ENCODE data around the gene TNC.

The TNC gene

DNA sequence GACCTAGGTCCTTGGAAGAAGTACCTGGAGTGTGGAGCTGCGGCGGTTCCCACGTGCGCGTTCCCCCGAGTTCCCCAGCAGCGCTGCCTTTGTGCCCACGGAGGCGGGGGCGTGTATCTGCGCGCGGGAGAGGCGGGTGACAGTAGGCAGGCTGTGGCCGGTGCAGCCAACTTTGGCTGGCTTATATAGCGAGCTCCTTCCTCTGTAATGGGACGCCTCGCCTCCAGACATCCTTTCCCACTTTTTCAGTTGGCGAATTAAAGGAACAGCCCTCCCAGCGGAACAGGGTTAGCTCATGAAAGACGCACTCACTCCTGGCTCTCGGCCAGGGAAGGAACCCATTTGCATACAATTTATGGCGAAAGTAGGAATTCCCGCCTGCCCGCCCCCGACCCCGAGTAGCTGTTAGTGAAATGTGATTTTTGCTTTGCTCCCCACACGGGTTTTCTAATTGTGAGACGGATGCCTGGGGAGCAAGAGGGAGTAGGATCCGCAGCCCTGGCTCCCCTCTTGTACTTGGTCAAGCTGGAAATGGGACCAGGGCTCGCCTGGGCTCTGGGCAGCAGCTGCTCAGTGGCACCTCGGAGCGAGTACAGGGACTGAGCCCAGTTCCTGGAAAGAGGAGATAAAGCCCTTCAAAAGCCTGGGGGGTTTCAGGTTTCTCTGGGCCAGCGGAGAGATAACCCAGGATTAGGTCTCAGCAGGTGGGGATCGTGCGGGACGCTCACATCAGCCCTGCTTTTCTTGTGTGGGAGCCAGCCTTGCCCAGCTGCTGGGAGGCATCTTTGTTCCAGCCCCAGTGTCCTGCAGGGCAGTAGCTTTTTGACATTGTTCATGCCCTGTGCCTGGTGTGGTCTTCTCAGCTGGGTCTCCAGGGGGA lies at the start of gene TNC:
Gene TNC (minus strand): TSS at position 159 of the 880 bp plus-strand sequence. CDS start 27,139 bp downstream, outside the sequence.
- H3K36me3 Mint-ChIP-seq (ENCODE audit: low read depth): no peaks in the 10 kb centered on the region
- no peak for DNase-seq (ENCODE audit: low spot score)
- no peaks in the 10 kb centered on the region for H3K9me3 Mint-ChIP-seq
- no peak within 1 kb of the TSS for H3K27ac Mint-ChIP-seq
- H3K27me3 Mint-ChIP-seq (ENCODE audit: low read depth): peaks cover 54% of the 10 kb centered on the region
- no peak within 1 kb of the TSS for H3K4me3 Mint-ChIP-seq
- H3K4me1 Mint-ChIP-seq (ENCODE audit: low read depth): no peaks in the 10 kb centered on the region

DNA sequence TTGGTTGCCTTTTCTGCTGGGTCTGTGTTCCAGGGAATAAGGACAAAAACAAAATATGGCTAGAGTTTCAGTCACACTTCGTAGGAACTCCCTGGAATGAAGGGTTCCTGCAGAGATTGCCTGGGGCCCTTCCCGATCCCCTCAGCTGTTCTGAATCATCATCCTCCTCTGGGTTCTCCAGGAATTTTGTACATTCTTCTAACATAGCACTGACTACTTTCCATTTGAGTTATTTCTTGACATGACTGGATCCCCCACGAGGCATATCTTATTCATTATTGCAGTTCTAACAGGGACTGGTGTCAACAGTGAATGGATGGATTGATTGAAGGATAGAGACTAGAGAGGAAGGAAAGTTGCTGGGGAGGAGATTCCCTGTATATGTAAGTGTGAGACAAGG lies 49.2 kb upstream of the TNC start:
- no peak overlapping the region for H3K27ac Mint-ChIP-seq
- no peak overlapping the region for H3K4me3 Mint-ChIP-seq
- H3K4me1 Mint-ChIP-seq (ENCODE audit: low read depth): no peaks in the 10 kb centered on the region
- H3K36me3 Mint-ChIP-seq (ENCODE audit: low read depth): no peaks in the 10 kb centered on the region
- DNase-seq (ENCODE audit: low spot score): no peak
- H3K9me3 Mint-ChIP-seq: peaks cover 7% of the 10 kb centered on the region
- H3K27me3 Mint-ChIP-seq (ENCODE audit: low read depth): peaks cover 2% of the 10 kb centered on the region

DNA sequence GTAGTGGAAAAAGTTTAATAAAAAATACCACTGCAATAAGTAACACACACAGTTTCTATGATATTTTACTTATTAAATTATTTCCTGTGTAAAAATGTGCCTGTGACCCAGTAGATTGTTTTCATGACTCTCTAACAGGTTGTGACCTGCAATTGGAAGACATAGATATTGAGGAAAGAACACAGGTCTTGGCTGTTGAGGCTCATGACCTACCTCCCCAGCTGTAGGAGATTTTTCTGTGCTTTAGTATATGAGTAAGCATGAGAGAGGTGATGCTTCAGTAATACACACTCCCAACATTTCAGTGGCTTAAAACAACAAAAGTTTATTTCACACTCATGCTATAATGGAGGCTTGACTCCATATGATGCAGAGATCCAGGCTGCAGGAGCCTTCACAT lies 47.3 kb upstream of the TNC start:
- Mint-ChIP-seq H3K27ac (no peak overlapping the region), H3K9me3 (peaks cover 7% of the 10 kb centered on the region), H3K4me1 (ENCODE audit: low read depth) (no peaks in the 10 kb centered on the region), H3K4me3 (no peak overlapping the region), H3K27me3 (ENCODE audit: low read depth) (peaks cover 2% of the 10 kb centered on the region), H3K36me3 (ENCODE audit: low read depth) (no peaks in the 10 kb centered on the region)
- DNase-seq (ENCODE audit: low spot score): no peak

DNA sequence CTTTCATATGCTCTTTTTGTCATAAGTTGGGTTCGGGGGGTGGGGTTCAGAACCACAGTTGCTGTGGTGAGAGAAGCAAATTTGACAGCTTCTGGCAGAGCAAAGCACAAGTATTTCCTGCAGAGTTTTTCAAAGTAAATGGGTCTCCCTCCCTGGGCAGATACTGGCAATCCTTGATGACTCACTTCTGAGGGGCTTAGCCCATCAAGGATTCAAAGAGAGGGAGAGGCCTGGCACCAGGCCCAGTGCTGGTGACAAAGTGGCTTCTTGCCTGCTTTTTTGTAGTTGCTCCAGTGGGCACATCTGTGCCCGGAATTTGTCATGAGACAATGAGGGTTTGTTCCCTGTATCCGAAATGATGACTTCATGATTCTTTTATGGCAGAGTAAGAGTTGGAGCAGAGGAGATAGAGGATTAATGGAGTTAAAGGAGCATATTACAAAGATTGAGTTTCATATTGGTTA lies 46.6 kb upstream of the TNC start:
- H3K9me3 Mint-ChIP-seq: peaks cover 7% of the 10 kb centered on the region
- no peak overlapping the region for H3K4me3 Mint-ChIP-seq
- no peak overlapping the region for H3K27ac Mint-ChIP-seq
- no peaks in the 10 kb centered on the region for H3K4me1 Mint-ChIP-seq (ENCODE audit: low read depth)
- no peaks in the 10 kb centered on the region for H3K36me3 Mint-ChIP-seq (ENCODE audit: low read depth)
- peaks cover 2% of the 10 kb centered on the region for H3K27me3 Mint-ChIP-seq (ENCODE audit: low read depth)
- no peak for DNase-seq (ENCODE audit: low spot score)

DNA sequence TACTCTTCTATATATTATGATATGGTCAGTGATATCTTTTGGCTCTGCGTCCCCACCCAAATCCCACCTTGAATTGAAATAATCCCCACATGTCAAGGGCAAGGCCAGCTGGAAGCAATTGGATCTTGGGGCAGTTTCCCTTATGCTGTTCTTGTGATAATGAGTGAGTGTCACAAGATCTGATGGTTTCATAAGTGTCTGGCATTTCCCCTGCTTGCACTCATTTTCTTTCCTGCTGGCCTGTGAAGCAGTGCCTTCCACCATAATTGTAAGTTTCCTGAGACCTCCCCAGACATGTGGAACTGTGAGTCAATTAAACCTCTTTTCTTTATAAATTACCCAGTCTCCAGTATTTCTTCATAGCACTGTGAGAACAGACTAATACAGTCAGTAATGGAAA lies 45.0 kb upstream of the TNC start:
- Mint-ChIP-seq H3K4me3 (no peak overlapping the region), H3K36me3 (ENCODE audit: low read depth) (no peaks in the 10 kb centered on the region), H3K9me3 (peaks cover 7% of the 10 kb centered on the region), H3K27me3 (ENCODE audit: low read depth) (peaks cover 2% of the 10 kb centered on the region), H3K4me1 (ENCODE audit: low read depth) (no peaks in the 10 kb centered on the region), H3K27ac (no peak overlapping the region)
- DNase-seq (ENCODE audit: low spot score): no peak

DNA sequence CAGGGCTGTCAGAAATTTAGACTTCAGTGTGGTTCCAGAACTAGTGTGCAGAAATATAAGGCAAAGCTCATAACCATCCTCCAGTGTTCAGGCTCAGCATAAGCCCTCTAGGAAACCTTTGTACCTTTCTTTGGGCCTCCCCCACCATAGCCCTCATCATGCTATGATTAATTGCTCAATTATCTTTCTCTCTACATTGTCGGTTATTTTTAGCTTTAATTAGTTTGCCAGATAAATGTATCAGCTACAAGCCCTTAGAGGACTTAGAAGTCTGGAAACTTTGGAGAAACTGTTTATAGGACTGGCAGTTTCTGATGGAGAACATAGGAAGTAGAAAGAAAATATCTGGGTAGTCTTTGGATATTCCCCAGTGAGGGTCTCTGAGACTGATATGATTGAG lies 43.5 kb upstream of the TNC start:
- no peak overlapping the region for H3K27ac Mint-ChIP-seq
- H3K4me3 Mint-ChIP-seq: no peak overlapping the region
- H3K36me3 Mint-ChIP-seq (ENCODE audit: low read depth): no peaks in the 10 kb centered on the region
- peaks cover 2% of the 10 kb centered on the region for H3K27me3 Mint-ChIP-seq (ENCODE audit: low read depth)
- no peaks in the 10 kb centered on the region for H3K4me1 Mint-ChIP-seq (ENCODE audit: low read depth)
- peaks cover 7% of the 10 kb centered on the region for H3K9me3 Mint-ChIP-seq
- DNase-seq (ENCODE audit: low spot score): no peak

DNA sequence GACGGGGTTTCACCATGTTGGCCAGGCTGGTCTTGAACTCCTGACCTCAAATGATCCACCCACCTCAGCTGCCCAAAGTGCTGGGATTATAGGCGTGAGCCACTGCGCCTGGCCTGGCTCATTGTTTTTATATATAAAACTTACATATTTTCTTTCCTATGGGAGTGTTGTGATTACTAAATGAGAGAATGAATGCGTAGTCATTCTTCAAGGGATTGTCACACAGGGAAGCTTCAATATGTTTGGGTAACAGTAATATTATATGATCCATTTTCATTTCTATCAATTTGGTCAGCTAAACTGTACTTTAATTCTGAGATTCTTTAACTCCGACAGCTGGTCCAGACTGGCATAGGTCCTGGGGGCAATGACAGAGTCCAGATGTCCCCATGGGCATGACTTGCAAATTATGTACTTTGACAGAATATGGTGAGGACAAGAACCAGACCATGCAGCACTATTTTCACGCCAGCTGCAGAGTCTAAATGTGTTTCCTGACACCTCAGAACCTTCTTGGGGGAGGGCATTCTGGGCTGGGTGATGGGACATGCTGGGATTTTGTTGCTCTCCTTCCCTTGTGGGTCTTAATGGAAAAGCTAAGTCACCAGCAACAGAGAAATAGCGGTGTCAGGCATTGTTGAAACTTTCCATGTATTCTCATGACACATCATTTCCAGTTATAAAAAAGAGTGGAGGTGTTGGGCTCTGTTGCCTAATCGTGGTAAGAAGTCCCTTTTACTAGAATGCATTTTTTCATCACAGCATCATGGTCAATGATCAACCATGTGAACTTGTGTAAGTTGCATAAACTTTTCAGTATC lies 40.9 kb upstream of the TNC start:
- peaks cover 7% of the 10 kb centered on the region for H3K9me3 Mint-ChIP-seq
- DNase-seq (ENCODE audit: low spot score): no peak
- no peaks in the 10 kb centered on the region for H3K4me1 Mint-ChIP-seq (ENCODE audit: low read depth)
- H3K4me3 Mint-ChIP-seq: no peak overlapping the region
- no peaks in the 10 kb centered on the region for H3K36me3 Mint-ChIP-seq (ENCODE audit: low read depth)
- H3K27ac Mint-ChIP-seq: no peak overlapping the region
- H3K27me3 Mint-ChIP-seq (ENCODE audit: low read depth): peaks cover 2% of the 10 kb centered on the region

DNA sequence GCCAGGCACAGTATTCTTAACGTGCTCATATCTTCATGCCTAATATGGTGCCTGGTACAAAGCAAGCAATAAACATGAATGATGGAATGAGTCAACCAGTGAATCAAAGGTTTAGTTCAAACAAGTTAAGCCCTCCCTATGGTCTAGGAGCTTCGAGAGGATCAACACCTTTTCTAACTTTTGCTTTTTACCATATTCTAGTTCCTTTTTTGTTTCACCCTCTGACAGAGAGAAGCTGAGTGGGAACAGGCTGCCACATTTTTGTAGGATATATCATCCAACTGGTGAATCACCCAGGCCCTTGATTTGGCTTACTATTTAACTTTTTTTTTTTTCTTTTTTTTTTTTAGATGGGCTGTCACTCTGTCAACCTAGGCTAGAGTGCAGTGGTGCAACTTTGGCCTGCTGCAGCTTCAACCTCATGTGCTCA lies 39.3 kb upstream of the TNC start:
- no peak overlapping the region for H3K27ac Mint-ChIP-seq
- H3K36me3 Mint-ChIP-seq (ENCODE audit: low read depth): no peaks in the 10 kb centered on the region
- no peak for DNase-seq (ENCODE audit: low spot score)
- H3K4me3 Mint-ChIP-seq: no peak overlapping the region
- no peaks in the 10 kb centered on the region for H3K4me1 Mint-ChIP-seq (ENCODE audit: low read depth)
- H3K27me3 Mint-ChIP-seq (ENCODE audit: low read depth): no peaks in the 10 kb centered on the region
- no peaks in the 10 kb centered on the region for H3K9me3 Mint-ChIP-seq

DNA sequence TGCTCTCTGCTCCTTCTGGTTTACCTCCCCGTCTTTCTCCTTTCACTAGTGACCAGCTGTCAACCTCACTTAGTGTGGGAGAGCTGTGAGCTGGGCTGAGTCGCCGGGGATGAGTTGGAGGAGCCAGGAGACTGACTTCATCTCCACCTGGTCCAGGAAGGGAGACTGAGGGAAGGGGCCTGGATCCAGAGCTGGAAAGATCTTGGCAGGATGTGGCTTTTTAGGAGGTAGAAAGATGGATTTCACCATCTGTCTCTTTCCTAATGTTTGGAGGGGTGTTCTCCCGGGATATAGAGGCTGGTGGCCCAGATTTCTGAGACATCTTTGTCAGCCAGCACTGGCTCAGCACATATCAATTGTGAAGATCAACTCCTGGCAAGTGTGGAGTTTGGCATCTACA lies 37.1 kb upstream of the TNC start:
- no peak overlapping the region for H3K27ac Mint-ChIP-seq
- H3K4me1 Mint-ChIP-seq (ENCODE audit: low read depth): no peaks in the 10 kb centered on the region
- no peak overlapping the region for H3K4me3 Mint-ChIP-seq
- no peaks in the 10 kb centered on the region for H3K36me3 Mint-ChIP-seq (ENCODE audit: low read depth)
- H3K27me3 Mint-ChIP-seq (ENCODE audit: low read depth): peaks cover 2% of the 10 kb centered on the region
- no peaks in the 10 kb centered on the region for H3K9me3 Mint-ChIP-seq
- no peak for DNase-seq (ENCODE audit: low spot score)

DNA sequence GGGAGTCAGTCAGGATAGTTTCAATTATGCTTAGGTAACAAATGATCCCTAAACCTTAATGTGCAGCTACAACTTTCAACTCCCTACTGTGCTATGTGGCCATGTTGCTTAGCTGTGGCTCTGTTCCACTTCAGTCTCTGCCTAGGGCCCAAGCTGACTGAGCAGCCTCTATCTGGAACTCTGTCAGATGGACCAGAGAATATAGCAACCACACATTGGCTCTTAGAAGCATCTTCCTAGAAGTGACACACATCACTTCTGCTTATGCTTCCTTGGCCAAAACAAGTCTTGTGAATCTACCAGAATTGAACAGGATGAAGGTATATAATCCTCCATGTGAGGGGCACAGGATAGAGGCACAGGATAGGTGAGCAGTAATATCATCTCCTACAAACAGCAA lies 36.7 kb upstream of the TNC start:
- no peak overlapping the region for H3K4me3 Mint-ChIP-seq
- no peaks in the 10 kb centered on the region for H3K4me1 Mint-ChIP-seq (ENCODE audit: low read depth)
- peaks cover 2% of the 10 kb centered on the region for H3K27me3 Mint-ChIP-seq (ENCODE audit: low read depth)
- H3K36me3 Mint-ChIP-seq (ENCODE audit: low read depth): no peaks in the 10 kb centered on the region
- H3K27ac Mint-ChIP-seq: no peak overlapping the region
- H3K9me3 Mint-ChIP-seq: no peaks in the 10 kb centered on the region
- no peak for DNase-seq (ENCODE audit: low spot score)

DNA sequence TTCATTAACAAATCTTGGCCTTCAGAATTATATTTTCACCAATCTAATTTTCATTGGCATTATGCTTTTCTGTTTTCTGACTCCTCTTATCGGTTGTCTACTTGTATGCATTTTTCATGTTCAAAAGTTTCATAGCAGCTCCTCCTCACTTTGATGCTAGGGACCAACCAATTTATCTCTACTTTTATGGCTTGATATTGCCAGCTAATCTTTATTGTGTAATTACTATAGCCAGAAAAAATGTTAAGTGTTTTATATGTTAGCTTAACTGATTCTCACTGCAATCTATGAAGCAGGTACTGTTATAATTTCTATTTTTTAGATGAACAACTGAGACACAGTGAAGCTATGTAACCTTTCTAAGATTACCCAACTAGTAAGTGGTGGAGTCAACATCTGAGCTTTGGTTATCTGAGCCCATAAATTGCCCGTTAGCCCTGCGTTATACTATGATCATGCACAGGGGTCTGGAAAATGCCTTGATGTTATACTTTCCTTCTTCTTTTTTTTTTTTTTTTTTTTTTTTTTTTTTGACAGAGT lies 34.4 kb upstream of the TNC start:
- H3K4me1 Mint-ChIP-seq (ENCODE audit: low read depth): no peaks in the 10 kb centered on the region
- H3K27me3 Mint-ChIP-seq (ENCODE audit: low read depth): peaks cover 7% of the 10 kb centered on the region
- H3K4me3 Mint-ChIP-seq: no peak overlapping the region
- no peak for DNase-seq (ENCODE audit: low spot score)
- H3K9me3 Mint-ChIP-seq: no peaks in the 10 kb centered on the region
- no peak overlapping the region for H3K27ac Mint-ChIP-seq
- no peaks in the 10 kb centered on the region for H3K36me3 Mint-ChIP-seq (ENCODE audit: low read depth)

DNA sequence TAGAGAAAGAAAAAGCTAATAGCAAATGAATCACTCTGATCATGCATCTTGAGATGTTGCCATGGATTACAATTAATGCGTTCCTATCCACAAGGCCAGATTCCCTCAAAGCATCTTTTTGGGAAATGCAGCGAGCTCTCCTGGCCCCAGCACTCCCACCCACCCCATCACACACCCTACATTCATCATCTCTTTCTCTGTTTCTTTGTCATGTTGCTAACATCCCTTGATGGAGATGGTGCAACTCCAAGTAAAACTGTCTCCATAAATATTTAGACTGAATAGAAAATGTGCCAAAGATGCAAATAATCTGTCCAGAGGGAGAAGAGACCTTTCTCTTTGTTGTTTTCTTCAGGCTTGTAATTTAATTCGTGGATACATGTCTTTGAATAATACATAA lies 30.8 kb upstream of the TNC start:
- H3K4me1 Mint-ChIP-seq (ENCODE audit: low read depth): peaks cover 3% of the 10 kb centered on the region
- H3K36me3 Mint-ChIP-seq (ENCODE audit: low read depth): no peaks in the 10 kb centered on the region
- no peak for DNase-seq (ENCODE audit: low spot score)
- H3K27ac Mint-ChIP-seq: no peak overlapping the region
- H3K9me3 Mint-ChIP-seq: no peaks in the 10 kb centered on the region
- peaks cover 11% of the 10 kb centered on the region for H3K27me3 Mint-ChIP-seq (ENCODE audit: low read depth)
- H3K4me3 Mint-ChIP-seq: no peak overlapping the region

DNA sequence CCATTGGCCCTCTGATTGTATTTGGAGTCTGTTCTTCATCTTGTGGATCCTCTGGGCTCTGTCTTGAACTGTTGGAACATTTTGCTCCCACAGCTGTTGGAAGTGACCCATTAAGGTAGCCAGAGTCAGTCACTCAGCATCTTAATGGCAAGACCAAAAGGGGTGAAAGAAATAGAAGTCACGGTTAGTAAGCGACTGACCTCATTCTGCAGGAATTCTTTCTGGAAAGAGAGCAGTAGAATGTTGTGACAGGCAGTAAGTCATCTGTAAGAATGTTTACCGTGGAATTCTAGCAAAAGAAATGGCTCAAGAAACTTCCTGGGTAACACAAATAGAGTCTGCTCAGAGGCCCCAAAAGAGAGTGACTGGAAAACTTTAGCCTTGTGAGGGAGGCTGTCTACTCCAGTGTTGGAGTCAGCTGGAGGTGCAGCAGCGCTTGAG lies 28.6 kb upstream of the TNC start:
- peaks cover 16% of the 10 kb centered on the region for H3K27me3 Mint-ChIP-seq (ENCODE audit: low read depth)
- H3K4me1 Mint-ChIP-seq (ENCODE audit: low read depth): peaks cover 16% of the 10 kb centered on the region
- peaks cover under 1% of the 10 kb centered on the region for H3K9me3 Mint-ChIP-seq
- peaks cover 2% of the 10 kb centered on the region for H3K36me3 Mint-ChIP-seq (ENCODE audit: low read depth)
- no peak overlapping the region for H3K27ac Mint-ChIP-seq
- DNase-seq (ENCODE audit: low spot score): no peak
- H3K4me3 Mint-ChIP-seq: no peak overlapping the region

DNA sequence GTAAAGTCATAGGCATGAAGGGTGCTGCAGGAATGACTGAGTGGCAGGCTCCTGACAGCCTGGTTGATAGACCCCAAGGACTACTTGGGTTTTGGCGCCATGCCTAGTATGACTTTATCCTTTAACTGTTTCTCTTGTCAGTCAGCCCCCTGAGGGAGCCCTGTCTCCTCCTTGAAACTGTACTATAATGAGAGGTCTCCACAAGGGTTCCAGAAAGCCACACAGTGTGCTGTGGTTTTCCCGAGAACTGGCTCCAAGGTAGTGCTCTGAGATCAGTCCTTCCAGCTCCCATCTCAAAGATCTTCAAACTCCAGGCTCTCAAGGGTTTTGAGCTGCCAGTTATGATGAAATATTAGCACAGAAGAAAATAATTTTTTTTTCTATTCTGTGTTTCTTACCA lies 26.7 kb upstream of the TNC start:
- Mint-ChIP-seq H3K4me3 (no peak overlapping the region), H3K27me3 (ENCODE audit: low read depth) (peaks cover 21% of the 10 kb centered on the region), H3K9me3 (peaks cover 9% of the 10 kb centered on the region), H3K27ac (no peak overlapping the region), H3K4me1 (ENCODE audit: low read depth) (peaks cover 23% of the 10 kb centered on the region), H3K36me3 (ENCODE audit: low read depth) (peaks cover 3% of the 10 kb centered on the region)
- no peak for DNase-seq (ENCODE audit: low spot score)
